HEK293 (cell line): ENCODE measurements around the gene KRTAP10-4.

Experiments used
- CTCF ChIA-PET: fragments of 350-600 bp; formaldehyde crosslinking; extraction: SDS; loops from one replicate; lab custom pipeline; 2021; ENCODE audit warnings: antibody characterized with exemption; lab: Yijun Ruan, JAX
- POLR2A ChIA-PET: fragments of 300-600 bp; formaldehyde crosslinking; extraction: SDS; loops from one replicate; lab custom pipeline; 2020; ENCODE audit warnings: antibody characterized with exemption, inconsistent platforms; lab: Yijun Ruan, JAX
- H3K27ac ChIP-seq: fragments of 200-500 bp; sonication (Bioruptor generic); 2 replicates; pipeline ENCODE4 v1.5.1; 2014; ENCODE audit warnings: low read depth, low read length, control low read depth, inconsistent platforms; ENCODE audit errors: extremely low read depth
- H3K36me3 ChIP-seq, 2 experiments: fragments of 200-500 bp in 1 of 2; sonication (Bioruptor generic) in 1 of 2; 1 replicate in 1 of 2; 2 replicates in 1 of 2; pipeline ENCODE4 v1.5.1; 2014 to 2017; ENCODE audit warnings: inconsistent platforms in 2 of 2, low read length in 2 of 2; ENCODE audit not compliant: control insufficient read depth in 2 of 2, insufficient read depth in 1 of 2
- H3K4me1 ChIP-seq: fragments of 200-500 bp; sonication (Bioruptor generic); 2 replicates; pipeline ENCODE4 v1.5.1; 2014; ENCODE audit warnings: mild to moderate bottlenecking, low read length, inconsistent platforms; ENCODE audit not compliant: control insufficient read depth, insufficient read depth
- H3K4me3 ChIP-seq: 2 replicates; pipeline ENCODE4 v1.5.1; 2011; ENCODE audit warnings: low read depth, mild to moderate bottlenecking, control low read depth, low read length, moderate library complexity
- H3K9me3 ChIP-seq: fragments of 200-500 bp; sonication (Bioruptor generic); 2 replicates; pipeline ENCODE4 v1.5.1; 2014; ENCODE audit warnings: low read depth, low read length, inconsistent platforms; ENCODE audit not compliant: control insufficient read depth, insufficient read depth
- BCL11B ChIP-seq: fragments of 450-650 bp; formaldehyde crosslinking; IDR thresholded peaks from 2 replicates; pipeline ENCODE4 v1.5.1; 2016; ENCODE audit warnings: low read depth, missing biosample characterization, missing genetic modification characterization
- KLF16 ChIP-seq: fragments of 450-650 bp; formaldehyde crosslinking; IDR thresholded peaks from 2 replicates; pipeline ENCODE4 v1.5.1; 2017; ENCODE audit warnings: missing biosample characterization, missing genetic modification characterization
- KLF9 ChIP-seq: fragments of 450-650 bp; formaldehyde crosslinking; IDR thresholded peaks from 2 replicates; pipeline ENCODE4 v1.5.1; 2016; ENCODE audit warnings: missing biosample characterization, missing genetic modification characterization, low read depth
- PBX3 ChIP-seq: sonication (generic); formaldehyde crosslinking; IDR thresholded peaks from 2 replicates; pipeline ENCODE4 v1.8.1; 2022; ENCODE audit warnings: mild to moderate bottlenecking, moderate library complexity, missing genetic modification reagents
- SP2 ChIP-seq: fragments of 450-650 bp; formaldehyde crosslinking; IDR thresholded peaks from 2 replicates; pipeline ENCODE4 v1.5.1; 2016; ENCODE audit warnings: missing biosample characterization, missing genetic modification characterization
- YY1 ChIP-seq: fragments of 450-650 bp; formaldehyde crosslinking; IDR thresholded peaks from 2 replicates; pipeline ENCODE4 v1.5.1; 2018; ENCODE audit warnings: missing biosample characterization, missing genetic modification characterization
- ZBTB1 ChIP-seq: fragments of 450-650 bp; formaldehyde crosslinking; IDR thresholded peaks from 2 replicates; pipeline ENCODE4 v1.5.1; 2016; ENCODE audit warnings: missing biosample characterization, missing genetic modification characterization
- ZNF10 ChIP-seq: fragments of 450-650 bp; formaldehyde crosslinking; IDR thresholded peaks from 2 replicates; pipeline ENCODE4 v1.5.1; 2017; ENCODE audit warnings: missing biosample characterization, missing genetic modification characterization
- ZNF248 ChIP-seq: fragments of 450-650 bp; formaldehyde crosslinking; IDR thresholded peaks from 2 replicates; pipeline ENCODE4 v1.5.1; 2017; ENCODE audit warnings: missing biosample characterization, missing genetic modification characterization
- ZNF274 ChIP-seq, 2 experiments: fragments of 200-500 bp in 1 of 2; fragments of 450-650 bp in 1 of 2; sonication (Bioruptor generic) in 1 of 2; formaldehyde crosslinking in 1 of 2; IDR thresholded peaks; 2 replicates each; pipeline versions ENCODE4 v1.5.1 to v1.6.1; 2014 to 2016; ENCODE audit warnings: borderline replicate concordance in 1 of 2, inconsistent platforms in 1 of 2, low read length in 1 of 2, missing biosample characterization in 1 of 2, missing genetic modification characterization in 1 of 2
- ZNF560 ChIP-seq: fragments of 450-650 bp; formaldehyde crosslinking; IDR thresholded peaks from 2 replicates; pipeline ENCODE4 v1.5.1; 2017; ENCODE audit warnings: missing biosample characterization, missing genetic modification characterization, borderline replicate concordance
- ZNF621 ChIP-seq: fragments of 450-650 bp; formaldehyde crosslinking; IDR thresholded peaks from 2 replicates; pipeline ENCODE4 v1.5.1; 2017; ENCODE audit warnings: missing biosample characterization, missing genetic modification characterization
- ZSCAN16 ChIP-seq: fragments of 450-650 bp; formaldehyde crosslinking; IDR thresholded peaks from 2 replicates; pipeline ENCODE4 v1.5.1; 2016; ENCODE audit warnings: missing biosample characterization, missing genetic modification characterization
- TF ChIP-seq, protein P1 (sequence below): fragments of 450-650 bp; formaldehyde crosslinking; IDR thresholded peaks from 2 replicates; pipeline ENCODE4 v1.5.1; 2016; ENCODE audit warnings: missing biosample characterization, missing genetic modification characterization
- TF ChIP-seq, protein P2 (sequence below): fragments of 450-650 bp; formaldehyde crosslinking; IDR thresholded peaks from 2 replicates; pipeline ENCODE4 v1.5.1; 2016; ENCODE audit warnings: missing biosample characterization, missing genetic modification characterization
- TF ChIP-seq, protein P3 (sequence below): fragments of 450-650 bp; formaldehyde crosslinking; IDR thresholded peaks from 2 replicates; pipeline ENCODE4 v1.5.1; 2016; ENCODE audit warnings: missing biosample characterization, missing genetic modification characterization, borderline replicate concordance

Gene KRTAP10-4

GRCh38 chr21:44539991-44540666, 33.4 kb upstream of the KRTAP10-4 start, which contains the start of gene KRTAP10-1:
TSS of gene KRTAP10-1 (minus strand) at chr21:44540195. CDS start at chr21:44540150, 45 bp downstream.
- Histone ChIP-seq H3K4me3 (no peak within 1 kb of the TSS), H3K9me3 (no peaks in the 10 kb centered on the region), H3K27ac (no peak within 1 kb of the TSS), H3K36me3 (no peaks in the 10 kb centered on the region), H3K4me1 (no peaks in the 10 kb centered on the region)
- POLR2A ChIA-PET, result no interaction called here
- TF ChIP-seq ZNF560 (tag by site-specific recombination), result no peak
- no peak for TF ChIP-seq KLF9 (tag by site-specific recombination)
- TF ChIP-seq, protein P1, sequence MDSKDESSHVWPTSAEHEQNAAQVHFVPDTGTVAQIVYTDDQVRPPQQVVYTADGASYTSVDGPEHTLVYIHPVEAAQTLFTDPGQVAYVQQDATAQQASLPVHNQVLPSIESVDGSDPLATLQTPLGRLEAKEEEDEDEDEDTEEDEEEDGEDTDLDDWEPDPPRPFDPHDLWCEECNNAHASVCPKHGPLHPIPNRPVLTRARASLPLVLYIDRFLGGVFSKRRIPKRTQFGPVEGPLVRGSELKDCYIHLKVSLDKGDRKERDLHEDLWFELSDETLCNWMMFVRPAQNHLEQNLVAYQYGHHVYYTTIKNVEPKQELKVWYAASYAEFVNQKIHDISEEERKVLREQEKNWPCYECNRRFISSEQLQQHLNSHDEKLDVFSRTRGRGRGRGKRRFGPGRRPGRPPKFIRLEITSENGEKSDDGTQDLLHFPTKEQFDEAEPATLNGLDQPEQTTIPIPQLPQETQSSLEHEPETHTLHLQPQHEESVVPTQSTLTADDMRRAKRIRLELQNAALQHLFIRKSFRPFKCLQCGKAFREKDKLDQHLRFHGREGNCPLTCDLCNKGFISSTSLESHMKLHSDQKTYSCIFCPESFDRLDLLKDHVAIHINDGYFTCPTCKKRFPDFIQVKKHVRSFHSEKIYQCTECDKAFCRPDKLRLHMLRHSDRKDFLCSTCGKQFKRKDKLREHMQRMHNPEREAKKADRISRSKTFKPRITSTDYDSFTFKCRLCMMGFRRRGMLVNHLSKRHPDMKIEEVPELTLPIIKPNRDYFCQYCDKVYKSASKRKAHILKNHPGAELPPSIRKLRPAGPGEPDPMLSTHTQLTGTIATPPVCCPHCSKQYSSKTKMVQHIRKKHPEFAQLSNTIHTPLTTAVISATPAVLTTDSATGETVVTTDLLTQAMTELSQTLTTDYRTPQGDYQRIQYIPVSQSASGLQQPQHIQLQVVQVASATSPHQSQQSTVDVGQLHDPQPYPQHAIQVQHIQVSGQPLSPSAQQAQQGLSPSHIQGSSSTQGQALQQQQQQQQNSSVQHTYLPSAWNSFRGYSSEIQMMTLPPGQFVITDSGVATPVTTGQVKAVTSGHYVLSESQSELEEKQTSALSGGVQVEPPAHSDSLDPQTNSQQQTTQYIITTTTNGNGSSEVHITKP (tag by site-specific recombination), result no peak
- TF ChIP-seq SP2, result no peak
- no peak for TF ChIP-seq ZSCAN16 (tag by site-specific recombination)
- TF ChIP-seq KLF16 (tag by site-specific recombination), result no peak
- TF ChIP-seq ZNF621 (tag by site-specific recombination), result no peak
- TF ChIP-seq, protein P2, sequence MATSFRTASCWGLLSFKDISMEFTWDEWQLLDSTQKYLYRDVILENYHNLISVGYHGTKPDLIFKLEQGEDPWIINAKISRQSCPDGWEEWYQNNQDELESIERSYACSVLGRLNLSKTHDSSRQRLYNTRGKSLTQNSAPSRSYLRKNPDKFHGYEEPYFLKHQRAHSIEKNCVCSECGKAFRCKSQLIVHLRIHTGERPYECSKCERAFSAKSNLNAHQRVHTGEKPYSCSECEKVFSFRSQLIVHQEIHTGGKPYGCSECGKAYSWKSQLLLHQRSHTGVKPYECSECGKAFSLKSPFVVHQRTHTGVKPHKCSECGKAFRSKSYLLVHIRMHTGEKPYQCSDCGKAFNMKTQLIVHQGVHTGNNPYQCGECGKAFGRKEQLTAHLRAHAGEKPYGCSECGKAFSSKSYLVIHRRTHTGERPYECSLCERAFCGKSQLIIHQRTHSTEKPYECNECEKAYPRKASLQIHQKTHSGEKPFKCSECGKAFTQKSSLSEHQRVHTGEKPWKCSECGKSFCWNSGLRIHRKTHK (tag by site-specific recombination), result no peak
- TF ChIP-seq BCL11B, result no peak
- TF ChIP-seq ZBTB1, result no peak
- no peak for TF ChIP-seq ZNF274 (IDR thresholded peaks at IDR 0.05; ENCODE audit: low read length)
- TF ChIP-seq ZNF274 (tag by site-specific recombination; IDR thresholded peaks at IDR 0.05; ENCODE audit: borderline replicate concordance), result no peak
- TF ChIP-seq PBX3 (CRISPR knock-in tag), result no peak
- TF ChIP-seq, protein P3, sequence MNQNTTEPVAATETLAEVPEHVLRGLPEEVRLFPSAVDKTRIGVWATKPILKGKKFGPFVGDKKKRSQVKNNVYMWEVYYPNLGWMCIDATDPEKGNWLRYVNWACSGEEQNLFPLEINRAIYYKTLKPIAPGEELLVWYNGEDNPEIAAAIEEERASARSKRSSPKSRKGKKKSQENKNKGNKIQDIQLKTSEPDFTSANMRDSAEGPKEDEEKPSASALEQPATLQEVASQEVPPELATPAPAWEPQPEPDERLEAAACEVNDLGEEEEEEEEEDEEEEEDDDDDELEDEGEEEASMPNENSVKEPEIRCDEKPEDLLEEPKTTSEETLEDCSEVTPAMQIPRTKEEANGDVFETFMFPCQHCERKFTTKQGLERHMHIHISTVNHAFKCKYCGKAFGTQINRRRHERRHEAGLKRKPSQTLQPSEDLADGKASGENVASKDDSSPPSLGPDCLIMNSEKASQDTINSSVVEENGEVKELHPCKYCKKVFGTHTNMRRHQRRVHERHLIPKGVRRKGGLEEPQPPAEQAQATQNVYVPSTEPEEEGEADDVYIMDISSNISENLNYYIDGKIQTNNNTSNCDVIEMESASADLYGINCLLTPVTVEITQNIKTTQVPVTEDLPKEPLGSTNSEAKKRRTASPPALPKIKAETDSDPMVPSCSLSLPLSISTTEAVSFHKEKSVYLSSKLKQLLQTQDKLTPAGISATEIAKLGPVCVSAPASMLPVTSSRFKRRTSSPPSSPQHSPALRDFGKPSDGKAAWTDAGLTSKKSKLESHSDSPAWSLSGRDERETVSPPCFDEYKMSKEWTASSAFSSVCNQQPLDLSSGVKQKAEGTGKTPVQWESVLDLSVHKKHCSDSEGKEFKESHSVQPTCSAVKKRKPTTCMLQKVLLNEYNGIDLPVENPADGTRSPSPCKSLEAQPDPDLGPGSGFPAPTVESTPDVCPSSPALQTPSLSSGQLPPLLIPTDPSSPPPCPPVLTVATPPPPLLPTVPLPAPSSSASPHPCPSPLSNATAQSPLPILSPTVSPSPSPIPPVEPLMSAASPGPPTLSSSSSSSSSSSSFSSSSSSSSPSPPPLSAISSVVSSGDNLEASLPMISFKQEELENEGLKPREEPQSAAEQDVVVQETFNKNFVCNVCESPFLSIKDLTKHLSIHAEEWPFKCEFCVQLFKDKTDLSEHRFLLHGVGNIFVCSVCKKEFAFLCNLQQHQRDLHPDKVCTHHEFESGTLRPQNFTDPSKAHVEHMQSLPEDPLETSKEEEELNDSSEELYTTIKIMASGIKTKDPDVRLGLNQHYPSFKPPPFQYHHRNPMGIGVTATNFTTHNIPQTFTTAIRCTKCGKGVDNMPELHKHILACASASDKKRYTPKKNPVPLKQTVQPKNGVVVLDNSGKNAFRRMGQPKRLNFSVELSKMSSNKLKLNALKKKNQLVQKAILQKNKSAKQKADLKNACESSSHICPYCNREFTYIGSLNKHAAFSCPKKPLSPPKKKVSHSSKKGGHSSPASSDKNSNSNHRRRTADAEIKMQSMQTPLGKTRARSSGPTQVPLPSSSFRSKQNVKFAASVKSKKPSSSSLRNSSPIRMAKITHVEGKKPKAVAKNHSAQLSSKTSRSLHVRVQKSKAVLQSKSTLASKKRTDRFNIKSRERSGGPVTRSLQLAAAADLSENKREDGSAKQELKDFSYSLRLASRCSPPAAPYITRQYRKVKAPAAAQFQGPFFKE (tag by site-specific recombination), result no peak
- TF ChIP-seq YY1 (tag by site-specific recombination), result no peak
- no peak for TF ChIP-seq ZNF248 (tag by site-specific recombination)
- TF ChIP-seq ZNF10 (tag by site-specific recombination), result no peak
- CTCF ChIA-PET, result interaction anchor here (0.8 kb wide), 1 partner anchor 20 kb away, joined by 3 read pairs; no protein-coding TSS in a partner anchor
